ENCODE measurements around the gene GPC2.
"Not testable (repeated sequence)": the region's sequence is repeated elsewhere in the genome, so short reads cannot be mapped to it uniquely, and the experiment has no call there.

Gene GPC2

DNA sequence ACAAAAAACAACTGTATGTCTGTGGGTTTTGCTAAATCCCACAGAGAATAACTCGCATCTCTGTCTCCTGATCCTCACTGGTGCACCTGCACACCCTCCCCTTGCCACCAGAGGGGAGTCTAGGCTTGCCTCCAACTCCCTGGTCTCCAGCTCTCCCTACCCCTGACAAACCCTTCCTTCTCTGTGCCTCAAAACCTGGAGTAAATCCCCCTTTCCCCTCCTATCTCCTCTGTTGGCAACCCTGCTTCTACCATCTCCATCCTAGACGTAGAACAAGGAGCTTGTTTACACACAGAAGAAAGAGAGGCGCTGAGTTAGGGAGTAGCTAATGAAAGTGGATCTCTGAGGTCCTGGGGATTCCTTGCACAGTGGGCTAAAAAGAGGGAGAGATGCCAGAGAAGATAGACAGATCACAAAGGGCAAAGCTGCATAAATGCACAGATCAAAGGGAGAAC, 44.5 kb downstream of the GPC2 start:
- Histone ChIP-seq H3K4me1 (ENCODE audit: control insufficient read depth in 2 of 2, insufficient read depth in 2 of 2, low read length in 2 of 2) (peaks cover 12 to 21% of the 10 kb centered on the region in 2 donors), H3K4me3 (ENCODE audit: low read length in 2 of 2) (no peak overlapping the region), H3K36me3 (ENCODE audit: control insufficient read depth in 2 of 2, insufficient read depth in 2 of 2, low read length in 2 of 2) (no peaks in the 10 kb centered on the region), H3K9me3 (ENCODE audit: control insufficient read depth in 2 of 2, low read length in 2 of 2) (no peaks in the 10 kb centered on the region), H3K9ac (ENCODE audit: low read depth in 1 of 2, low read length in 2 of 2) (no peak overlapping the region), H3K27ac (ENCODE audit: low read depth in 2 of 2, low read length in 2 of 2) (no peak overlapping the region), H3K27me3 (ENCODE audit: control insufficient read depth in 2 of 2, insufficient read depth in 2 of 2, low read length in 2 of 2) (no peaks in the 10 kb centered on the region)

DNA sequence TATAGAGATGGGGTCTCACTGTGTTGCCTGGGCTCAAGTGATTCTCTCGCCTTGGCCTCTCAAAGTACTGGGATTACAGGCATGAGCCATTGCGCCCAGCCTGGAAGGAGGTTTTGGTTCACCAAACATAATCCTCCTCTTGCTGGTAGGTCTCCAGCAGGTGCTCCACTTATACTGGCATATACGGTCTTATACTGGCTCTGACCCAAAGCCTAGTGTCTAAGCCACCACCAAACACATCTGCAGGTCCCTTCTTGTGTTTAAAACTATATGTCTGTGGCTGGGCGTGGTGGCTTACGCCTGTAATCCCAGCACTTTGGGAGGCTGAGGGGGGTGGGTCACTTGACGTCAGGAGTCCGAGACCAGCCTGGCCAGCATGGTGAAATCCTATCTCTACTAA, 45.1 kb downstream of the GPC2 start:
- H3K4me1 ChIP-seq (ENCODE audit: control insufficient read depth in 2 of 2, insufficient read depth in 2 of 2, low read length in 2 of 2), result peaks cover 15 to 22% of the 10 kb centered on the region in 2 donors
- no peaks in the 10 kb centered on the region for H3K27me3 ChIP-seq (ENCODE audit: control insufficient read depth in 2 of 2, insufficient read depth in 2 of 2, low read length in 2 of 2)
- H3K9me3 ChIP-seq (ENCODE audit: control insufficient read depth in 2 of 2, low read length in 2 of 2), result no peaks in the 10 kb centered on the region
- no peaks in the 10 kb centered on the region for H3K36me3 ChIP-seq (ENCODE audit: control insufficient read depth in 2 of 2, insufficient read depth in 2 of 2, low read length in 2 of 2)
- no peak overlapping the region for H3K4me3 ChIP-seq (ENCODE audit: low read length in 2 of 2)
- no peak overlapping the region for H3K27ac ChIP-seq (ENCODE audit: low read depth in 2 of 2, low read length in 2 of 2)
- H3K9ac ChIP-seq (ENCODE audit: low read depth in 1 of 2, low read length in 2 of 2), result no peak overlapping the region

DNA sequence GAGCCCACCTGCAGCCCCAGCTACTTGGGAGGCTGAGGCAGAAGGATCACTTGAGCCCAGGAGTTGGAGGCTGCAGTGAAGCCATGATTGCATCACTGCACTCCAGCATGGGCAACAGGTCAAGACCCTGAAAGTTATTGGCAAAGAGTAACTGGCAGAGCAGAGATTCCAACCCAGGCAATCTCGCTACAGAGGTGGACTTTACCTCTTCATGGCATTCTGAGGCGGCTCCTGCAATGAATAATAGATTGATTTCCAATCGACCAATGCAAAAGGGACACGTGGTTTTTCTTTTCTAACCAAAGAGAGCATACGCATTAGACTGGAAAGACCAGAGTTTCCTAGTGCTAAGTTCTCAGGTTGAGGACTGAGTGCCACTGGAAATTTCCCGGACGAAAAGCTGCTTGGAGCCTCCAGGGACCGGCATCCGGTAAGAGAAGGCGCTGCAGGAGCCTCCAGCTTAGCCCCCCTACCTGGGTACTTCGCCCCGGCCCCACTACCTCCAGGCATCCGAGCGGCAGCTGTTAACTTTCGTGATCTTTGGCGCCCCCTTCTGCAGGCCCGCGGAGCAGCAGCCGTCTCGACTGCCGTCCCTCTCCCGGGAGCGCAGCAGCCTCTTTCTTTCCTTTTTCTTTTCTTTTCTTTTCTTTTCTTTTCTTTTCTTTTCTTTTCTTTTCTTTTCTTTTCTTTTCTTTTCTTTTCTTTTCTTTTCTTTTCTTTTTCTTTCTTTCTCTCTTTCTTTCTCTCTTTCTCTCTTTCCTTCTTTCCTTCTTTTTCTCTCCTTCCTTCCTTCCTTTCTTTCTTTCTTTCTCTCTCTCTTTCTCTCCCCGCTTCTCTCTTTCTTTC, 46.4 kb downstream of the GPC2 start:
- Histone ChIP-seq H3K4me1 (ENCODE audit: control insufficient read depth in 2 of 2, insufficient read depth in 2 of 2, low read length in 2 of 2) (peaks cover 18 to 24% of the 10 kb centered on the region in 2 donors), H3K27me3 (ENCODE audit: control insufficient read depth in 2 of 2, insufficient read depth in 2 of 2, low read length in 2 of 2) (no peaks in the 10 kb centered on the region), H3K9me3 (ENCODE audit: control insufficient read depth in 2 of 2, low read length in 2 of 2) (no peaks in the 10 kb centered on the region), H3K27ac (ENCODE audit: low read depth in 2 of 2, low read length in 2 of 2) (peak overlapping the region in 1 of 2 donors; percentile 37), H3K9ac (ENCODE audit: low read depth in 1 of 2, low read length in 2 of 2) (peak overlapping the region; percentile 65 to 70), H3K36me3 (ENCODE audit: control insufficient read depth in 2 of 2, insufficient read depth in 2 of 2, low read length in 2 of 2) (no peaks in the 10 kb centered on the region), H3K4me3 (ENCODE audit: low read length in 2 of 2) (peak overlapping the region; percentile 50 to 66)

DNA sequence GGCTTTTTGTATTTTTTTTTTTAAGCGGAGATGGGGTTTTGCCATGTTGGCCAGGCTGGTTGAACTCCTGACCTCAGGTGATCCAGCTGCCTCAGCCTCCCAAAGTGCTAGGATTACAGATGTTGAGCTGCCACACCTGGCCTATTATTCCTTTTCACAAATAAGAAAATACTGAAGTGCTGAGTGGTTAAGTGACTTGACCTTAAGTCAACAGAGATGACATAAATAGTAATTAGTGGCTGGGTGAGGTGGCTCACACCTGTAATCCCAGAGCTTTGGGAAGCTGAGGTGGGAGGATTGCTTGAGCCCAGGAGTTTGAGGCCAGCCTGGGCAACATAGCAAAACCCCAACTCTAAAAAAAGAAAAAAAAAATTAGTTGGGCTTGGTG, 47.0 kb downstream of the GPC2 start:
- H3K27ac ChIP-seq (ENCODE audit: low read depth in 2 of 2, low read length in 2 of 2), result peak overlapping the region in 1 of 2 donors; percentile 37
- H3K9ac ChIP-seq (ENCODE audit: low read depth in 1 of 2, low read length in 2 of 2), result not testable (repeated sequence)

DNA sequence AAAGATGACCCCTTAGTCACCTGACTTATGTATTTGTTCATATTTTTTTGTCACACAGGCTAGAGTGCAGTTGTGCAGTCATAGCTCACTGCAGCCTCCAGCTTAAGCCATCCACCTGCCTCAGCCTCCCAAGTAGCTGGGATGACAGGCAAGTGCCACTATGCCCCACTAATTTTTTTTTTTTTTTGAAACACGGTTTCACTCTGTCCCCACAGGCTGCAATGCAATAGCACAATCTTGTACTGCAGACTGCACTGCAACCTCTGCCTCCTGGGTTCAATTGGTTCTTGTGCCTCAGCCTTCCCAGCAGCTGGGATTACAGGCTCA, 48.6 kb downstream of the GPC2 start:
- Histone ChIP-seq H3K36me3 (ENCODE audit: control insufficient read depth in 2 of 2, insufficient read depth in 2 of 2, low read length in 2 of 2) (no peaks in the 10 kb centered on the region), H3K27ac (ENCODE audit: low read depth in 2 of 2, low read length in 2 of 2) (no peak overlapping the region), H3K9ac (ENCODE audit: low read depth in 1 of 2, low read length in 2 of 2) (peak overlapping the region; percentile 97 to 98), H3K4me1 (ENCODE audit: control insufficient read depth in 2 of 2, insufficient read depth in 2 of 2, low read length in 2 of 2) (peaks cover 33 to 40% of the 10 kb centered on the region in 2 donors), H3K9me3 (ENCODE audit: control insufficient read depth in 2 of 2, low read length in 2 of 2) (no peaks in the 10 kb centered on the region), H3K4me3 (ENCODE audit: low read length in 2 of 2) (peak overlapping the region in 1 of 2 donors; percentile 95), H3K27me3 (ENCODE audit: control insufficient read depth in 2 of 2, insufficient read depth in 2 of 2, low read length in 2 of 2) (no peaks in the 10 kb centered on the region)

More for the DNA sequence above, 47.0 kb downstream of the GPC2 start:
- peaks cover 21 to 27% of the 10 kb centered on the region in 2 donors for H3K4me1 ChIP-seq (ENCODE audit: control insufficient read depth in 2 of 2, insufficient read depth in 2 of 2, low read length in 2 of 2)
- H3K36me3 ChIP-seq (ENCODE audit: control insufficient read depth in 2 of 2, insufficient read depth in 2 of 2, low read length in 2 of 2); H3K9me3 ChIP-seq (ENCODE audit: control insufficient read depth in 2 of 2, low read length in 2 of 2); H3K27me3 ChIP-seq (ENCODE audit: control insufficient read depth in 2 of 2, insufficient read depth in 2 of 2, low read length in 2 of 2); H3K4me3 ChIP-seq (ENCODE audit: low read length in 2 of 2): not testable (repeated sequence)

DNA sequence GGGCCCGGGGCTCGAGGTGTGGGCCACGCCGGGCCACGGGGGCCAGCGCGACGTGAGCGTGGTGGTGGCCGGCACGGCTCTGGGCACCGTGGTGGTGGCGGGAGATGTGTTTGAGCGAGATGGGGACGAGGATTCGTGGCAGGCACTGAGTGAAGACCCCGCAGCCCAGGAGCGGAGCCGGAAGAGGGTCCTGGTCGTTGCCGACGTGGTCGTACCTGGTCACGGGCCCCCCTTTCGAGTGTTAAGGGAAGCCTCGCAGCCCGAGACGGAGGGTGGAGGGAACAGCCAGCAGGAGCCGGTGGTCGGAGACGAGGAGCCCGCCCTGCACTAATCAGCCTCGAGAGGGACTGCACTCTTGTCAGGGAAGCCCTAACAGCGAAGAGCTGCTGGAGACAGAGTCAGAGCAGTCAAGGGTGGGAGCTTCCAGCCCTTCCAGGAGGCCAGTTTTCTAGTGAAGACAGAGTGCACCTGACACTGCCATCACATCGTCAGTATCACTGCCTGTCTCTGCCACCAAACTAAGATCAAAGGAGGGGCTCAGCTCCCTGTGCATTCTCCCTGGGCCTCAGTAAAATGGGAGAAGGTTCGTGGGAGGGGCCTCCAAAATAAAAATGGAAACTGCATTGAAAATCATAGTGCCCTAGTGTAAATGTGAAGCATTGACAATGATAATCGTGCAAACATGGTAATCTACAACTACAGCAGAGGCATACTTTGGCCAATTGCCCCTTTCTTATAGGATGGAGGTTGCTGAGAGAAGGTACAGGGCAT, 49.1 kb downstream of the GPC2 start:
- Histone ChIP-seq H3K36me3 (ENCODE audit: control insufficient read depth in 2 of 2, insufficient read depth in 2 of 2, low read length in 2 of 2) (no peaks in the 10 kb centered on the region), H3K27me3 (ENCODE audit: control insufficient read depth in 2 of 2, insufficient read depth in 2 of 2, low read length in 2 of 2) (no peaks in the 10 kb centered on the region), H3K9ac (ENCODE audit: low read depth in 1 of 2, low read length in 2 of 2) (peak overlapping the region; percentile 97 to 98), H3K4me1 (ENCODE audit: control insufficient read depth in 2 of 2, insufficient read depth in 2 of 2, low read length in 2 of 2) (peaks cover 33 to 40% of the 10 kb centered on the region in 2 donors), H3K9me3 (ENCODE audit: control insufficient read depth in 2 of 2, low read length in 2 of 2) (no peaks in the 10 kb centered on the region), H3K4me3 (ENCODE audit: low read length in 2 of 2) (peak overlapping the region; percentile 95), H3K27ac (ENCODE audit: low read depth in 2 of 2, low read length in 2 of 2) (peak overlapping the region; percentile 98 to 99)

DNA sequence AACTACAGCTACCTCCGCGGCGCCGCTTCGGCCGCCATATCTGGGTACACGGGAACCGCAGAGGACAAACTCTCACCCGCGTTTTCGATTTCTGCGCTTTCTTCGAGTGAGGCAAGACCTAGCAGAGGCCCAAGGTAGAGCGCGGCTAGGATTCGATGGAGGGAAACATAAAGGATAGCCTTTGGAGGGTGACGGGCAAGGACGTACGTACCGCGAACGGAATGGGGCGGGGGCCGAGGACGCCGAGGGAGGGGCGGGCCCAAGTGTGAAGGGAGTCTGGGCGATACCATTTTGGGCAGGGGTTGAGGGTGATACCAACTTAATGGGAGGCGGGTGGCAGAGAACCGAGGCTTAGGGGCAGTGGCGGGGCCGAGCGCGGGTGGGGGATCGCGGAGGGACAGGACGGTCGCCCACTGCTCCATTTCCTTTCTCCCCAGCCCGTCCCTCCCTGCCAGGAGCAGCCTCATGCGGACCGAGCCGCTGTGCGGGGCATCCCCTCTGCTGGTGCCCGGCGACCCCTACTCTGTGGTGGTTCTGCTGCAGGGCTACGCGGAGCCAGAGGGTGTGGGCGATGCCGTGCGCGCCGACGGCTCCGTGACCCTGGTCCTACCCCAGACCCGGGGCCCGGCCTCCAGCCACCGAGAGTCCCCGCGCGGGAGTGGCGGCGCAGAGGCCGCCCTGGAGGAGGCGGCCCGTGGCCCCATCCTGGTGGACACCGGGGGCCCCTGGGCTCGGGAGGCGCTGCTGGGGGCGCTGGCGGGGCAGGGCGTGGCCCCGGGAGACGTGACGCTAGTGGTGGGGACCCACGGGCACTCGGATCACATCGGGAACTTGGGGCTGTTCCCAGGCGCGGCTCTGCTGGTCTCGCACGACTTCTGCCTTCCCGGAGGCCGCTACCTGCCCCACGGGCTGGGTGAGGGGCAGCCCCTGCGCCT, 50.0 kb downstream of the GPC2 start, which contains the start of gene MBLAC1:
TSS of gene MBLAC1 (plus strand) at position 37 of the 935 bp plus-strand sequence. CDS start at position 466, 429 bp downstream.
- Histone ChIP-seq H3K4me1 (ENCODE audit: control insufficient read depth in 2 of 2, insufficient read depth in 2 of 2, low read length in 2 of 2) (peaks cover 33 to 34% of the 10 kb centered on the region in 2 donors), H3K4me3 (ENCODE audit: low read length in 2 of 2) (peak within 1 kb of the TSS; percentile 95), H3K36me3 (ENCODE audit: control insufficient read depth in 2 of 2, insufficient read depth in 2 of 2, low read length in 2 of 2) (no peaks in the 10 kb centered on the region), H3K27me3 (ENCODE audit: control insufficient read depth in 2 of 2, insufficient read depth in 2 of 2, low read length in 2 of 2) (no peaks in the 10 kb centered on the region), H3K27ac (ENCODE audit: low read depth in 2 of 2, low read length in 2 of 2) (peak within 1 kb of the TSS; percentile 98 to 99), H3K9me3 (ENCODE audit: control insufficient read depth in 2 of 2, low read length in 2 of 2) (no peaks in the 10 kb centered on the region), H3K9ac (ENCODE audit: low read depth in 1 of 2, low read length in 2 of 2) (peak within 1 kb of the TSS; percentile 97 to 98)

DNA sequence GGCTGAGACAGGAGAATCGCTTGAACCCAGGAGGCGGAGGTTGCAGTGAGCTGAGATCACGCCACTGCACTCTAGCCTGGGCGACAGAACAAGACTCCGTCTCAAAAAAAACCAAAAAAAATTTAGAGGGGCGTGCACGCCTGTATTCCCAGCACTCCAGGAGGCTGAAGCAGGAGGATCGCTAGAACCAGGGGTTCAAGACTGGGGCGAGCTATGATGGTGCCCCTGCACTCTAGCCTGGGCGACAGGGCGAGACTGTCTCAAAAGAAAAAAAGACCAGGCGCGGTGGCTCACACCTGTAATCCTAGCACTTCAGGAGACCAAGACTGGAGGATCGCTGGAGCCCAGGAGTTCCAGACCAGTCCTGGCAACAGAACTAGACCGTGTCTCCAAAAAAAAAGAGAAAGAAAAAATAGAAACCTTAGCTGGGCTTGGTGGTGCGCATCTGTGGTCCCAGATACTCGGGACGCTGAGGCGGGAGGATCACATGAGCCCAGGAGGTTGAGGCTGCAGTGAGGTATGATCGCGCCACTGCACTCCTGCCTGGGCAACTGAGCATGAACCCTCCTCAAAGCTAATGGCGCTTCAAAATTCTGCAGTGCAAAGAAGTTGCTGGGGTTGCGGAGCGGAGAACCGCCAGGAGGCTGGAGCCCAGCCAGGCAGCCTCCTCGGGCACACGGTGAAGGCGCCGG, 50.8 kb downstream of the GPC2 start:
- Histone ChIP-seq H3K27ac (ENCODE audit: low read depth in 2 of 2, low read length in 2 of 2) (peak overlapping the region; percentile 98 to 99), H3K4me3 (ENCODE audit: low read length in 2 of 2) (peak overlapping the region; percentile 95), H3K9me3 (ENCODE audit: control insufficient read depth in 2 of 2, low read length in 2 of 2) (no peaks in the 10 kb centered on the region), H3K4me1 (ENCODE audit: control insufficient read depth in 2 of 2, insufficient read depth in 2 of 2, low read length in 2 of 2) (peaks cover 33 to 38% of the 10 kb centered on the region in 2 donors), H3K9ac (ENCODE audit: low read depth in 1 of 2, low read length in 2 of 2) (peak overlapping the region; percentile 97 to 98), H3K27me3 (ENCODE audit: control insufficient read depth in 2 of 2, insufficient read depth in 2 of 2, low read length in 2 of 2) (no peaks in the 10 kb centered on the region), H3K36me3 (ENCODE audit: control insufficient read depth in 2 of 2, insufficient read depth in 2 of 2, low read length in 2 of 2) (no peaks in the 10 kb centered on the region)
